ENCODE measurements around the gene NOL9. TPM values are rescaled to one million over a fixed set of nuclear protein-coding genes. Genes with fewer than 3 reads are reported as not detected.
"Not testable (repeated sequence)": the region's sequence is repeated elsewhere in the genome, so short reads cannot be mapped to it uniquely, and the experiment has no call there.

Gene NOL9
- total RNA-seq, 4 donors from 2014 or later, result 16.6 to 25.0 (median 21.1) TPM

DNA sequence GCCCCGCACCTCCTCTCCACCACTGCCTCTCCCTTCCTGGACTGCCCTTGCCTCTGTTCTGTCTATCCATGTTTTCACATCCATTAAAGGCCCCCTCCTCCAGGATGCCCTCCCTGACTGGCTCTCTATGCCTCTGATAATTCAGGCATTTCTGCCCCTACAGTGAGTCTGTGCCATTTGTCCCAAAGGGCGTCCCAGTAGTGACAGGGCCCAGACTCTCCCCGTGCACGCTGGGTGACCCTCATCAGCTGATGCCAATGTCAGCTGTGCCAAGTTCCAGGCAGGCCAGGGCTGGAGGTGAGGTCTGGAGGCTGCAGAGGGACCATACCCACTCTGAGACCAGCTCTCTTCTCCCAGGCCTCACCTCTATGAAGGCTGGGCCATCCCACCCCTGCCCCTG is 59.7 kb downstream of the NOL9 start:
- Histone ChIP-seq H3K4me3 (no peak overlapping the region), H3K36me3 (no peaks in the 10 kb centered on the region), H3K9me3 (no peaks in the 10 kb centered on the region), H3K27me3 (peaks cover 0 to 15% (median 0%) of the 10 kb centered on the region in 4 donors), H3K27ac (replicated peaks in 1 of 4) (no peak overlapping the region), H3K4me1 (peaks cover 47 to 67% (median 63%) of the 10 kb centered on the region in 4 donors)
- no peak for TF ChIP-seq POLR2A (IDR thresholded peaks at IDR 0.05; ENCODE audit: low read depth)
- intact Hi-C loops (cut with DNase I), result loop anchor here (5.0 kb wide), 1 partner anchor 58 kb away; the partner anchor contains the start of gene NOL9
- WGBS, result 72% methylated on average over 4 of the region's 4 CpGs
- no peak for DNase-seq (ENCODE audit: extremely low spot score)

DNA sequence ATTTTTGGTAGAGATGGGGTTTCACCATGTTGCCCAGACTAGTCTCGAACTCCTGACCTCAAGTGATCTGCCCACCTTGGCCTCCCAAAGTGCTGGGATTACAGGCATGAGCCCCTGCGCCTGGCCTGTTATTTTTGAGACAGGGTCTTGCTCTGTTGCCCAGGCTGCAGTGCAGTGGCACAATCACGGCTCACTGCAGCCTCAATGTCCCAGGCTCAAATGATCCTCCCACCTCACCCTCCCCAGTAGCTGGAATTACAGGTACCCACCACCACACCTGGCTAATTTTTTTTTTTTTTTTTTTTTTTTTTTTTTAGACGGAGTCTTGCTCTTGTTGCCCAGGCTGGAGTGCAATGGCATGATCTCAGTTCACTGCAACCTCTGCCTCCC is 60.5 kb downstream of the NOL9 start:
- H3K27ac ChIP-seq (replicated peaks in 1 of 4); H3K4me3 ChIP-seq; H3K9me3 ChIP-seq; DNase-seq (ENCODE audit: extremely low spot score); H3K36me3 ChIP-seq: not testable (repeated sequence)
- 95% methylated on average over 3 of the region's 4 CpGs for WGBS
- Histone ChIP-seq H3K27me3 (peaks cover 0 to 21% (median 0%) of the 10 kb centered on the region in 4 donors), H3K4me1 (peaks cover 55 to 70% (median 67%) of the 10 kb centered on the region in 4 donors)
- intact Hi-C loops (cut with DNase I), result loop anchor here (5.0 kb wide), 1 partner anchor 58 kb away; the partner anchor contains the start of gene NOL9

DNA sequence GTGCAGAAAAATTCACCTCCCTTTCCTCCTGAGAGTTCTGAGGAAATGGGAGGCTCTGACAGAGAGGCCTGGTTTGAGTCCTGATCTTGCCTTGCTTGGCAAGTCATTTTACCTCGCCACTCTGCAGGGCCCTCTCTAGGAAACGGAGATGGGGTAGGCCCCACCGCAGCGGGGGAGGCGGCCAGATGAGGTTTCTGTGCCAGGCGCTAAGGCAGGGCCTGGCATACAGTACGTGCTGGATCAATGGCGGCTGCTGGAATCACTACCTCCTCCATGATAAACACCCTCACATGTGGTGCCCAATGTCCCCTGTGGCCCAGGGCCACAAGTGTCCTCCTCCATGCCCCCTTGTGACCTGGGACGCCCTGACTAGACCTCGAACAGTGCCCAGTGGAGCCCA is 62.3 kb downstream of the NOL9 start:
- no peaks in the 10 kb centered on the region for H3K9me3 ChIP-seq
- 69% methylated on average over 9 of the region's 10 CpGs for WGBS
- intact Hi-C loops (cut with DNase I), result loop anchor here (5.0 kb wide), 1 partner anchor 60 kb away; the partner anchor contains the start of gene NOL9
- H3K4me1 ChIP-seq, result peaks cover 51 to 55% (median 52%) of the 10 kb centered on the region in 4 donors
- TF ChIP-seq, protein P1, sequence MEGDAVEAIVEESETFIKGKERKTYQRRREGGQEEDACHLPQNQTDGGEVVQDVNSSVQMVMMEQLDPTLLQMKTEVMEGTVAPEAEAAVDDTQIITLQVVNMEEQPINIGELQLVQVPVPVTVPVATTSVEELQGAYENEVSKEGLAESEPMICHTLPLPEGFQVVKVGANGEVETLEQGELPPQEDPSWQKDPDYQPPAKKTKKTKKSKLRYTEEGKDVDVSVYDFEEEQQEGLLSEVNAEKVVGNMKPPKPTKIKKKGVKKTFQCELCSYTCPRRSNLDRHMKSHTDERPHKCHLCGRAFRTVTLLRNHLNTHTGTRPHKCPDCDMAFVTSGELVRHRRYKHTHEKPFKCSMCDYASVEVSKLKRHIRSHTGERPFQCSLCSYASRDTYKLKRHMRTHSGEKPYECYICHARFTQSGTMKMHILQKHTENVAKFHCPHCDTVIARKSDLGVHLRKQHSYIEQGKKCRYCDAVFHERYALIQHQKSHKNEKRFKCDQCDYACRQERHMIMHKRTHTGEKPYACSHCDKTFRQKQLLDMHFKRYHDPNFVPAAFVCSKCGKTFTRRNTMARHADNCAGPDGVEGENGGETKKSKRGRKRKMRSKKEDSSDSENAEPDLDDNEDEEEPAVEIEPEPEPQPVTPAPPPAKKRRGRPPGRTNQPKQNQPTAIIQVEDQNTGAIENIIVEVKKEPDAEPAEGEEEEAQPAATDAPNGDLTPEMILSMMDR (IDR thresholded peaks at IDR 0.05), result no peak
- TF ChIP-seq EP300 (IDR thresholded peaks at IDR 0.05), result no peak
- TF ChIP-seq POLR2AphosphoS5 (IDR thresholded peaks at IDR 0.05), result no peak
- no peak for TF ChIP-seq POLR2A (IDR thresholded peaks at IDR 0.05; ENCODE audit: low read depth)
- DNase-seq (ENCODE audit: extremely low spot score), result no peak
- peak overlapping the region in 2 of 4 donors; percentile 28 to 81 for H3K27ac ChIP-seq (replicated peaks in 1 of 4)
- no peak overlapping the region for H3K4me3 ChIP-seq
- H3K27me3 ChIP-seq, result peaks cover 0 to 23% (median 0%) of the 10 kb centered on the region in 4 donors
- H3K36me3 ChIP-seq, result no peaks in the 10 kb centered on the region

DNA sequence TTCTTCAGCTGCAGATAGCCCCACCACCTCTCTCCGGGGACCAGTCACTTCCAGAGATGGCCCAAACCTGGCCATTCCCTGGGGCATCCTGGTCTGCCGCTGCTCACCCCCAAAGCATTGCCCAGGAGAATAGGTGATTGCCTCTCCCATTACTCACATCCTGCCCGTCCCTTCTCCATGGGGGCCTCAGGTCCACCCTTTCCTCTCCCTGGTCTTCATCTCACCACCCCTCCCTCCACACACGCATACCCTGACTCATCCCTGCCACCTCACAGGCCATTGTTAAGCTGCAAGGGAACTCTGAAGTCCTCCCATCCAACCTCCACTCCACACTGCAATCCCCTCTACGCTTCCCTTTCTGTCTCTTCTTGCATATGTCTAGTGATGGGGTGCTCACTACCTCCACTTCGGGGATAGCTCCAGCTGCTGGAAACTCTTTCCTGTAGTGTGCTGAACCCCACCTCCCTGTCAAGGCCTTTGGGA is 62.8 kb downstream of the NOL9 start, which contains the start of gene PLEKHG5:
TSS of gene PLEKHG5 (minus strand) at position 188 of the 483 bp plus-strand sequence. CDS start 14,096 bp downstream, outside the sequence.
- WGBS, result 77% methylated on average over 6 of the region's 6 CpGs
- intact Hi-C loops (cut with DNase I), result loop anchor here (5.0 kb wide), 1 partner anchor 61 kb away; the partner anchor contains the start of gene NOL9

DNA sequence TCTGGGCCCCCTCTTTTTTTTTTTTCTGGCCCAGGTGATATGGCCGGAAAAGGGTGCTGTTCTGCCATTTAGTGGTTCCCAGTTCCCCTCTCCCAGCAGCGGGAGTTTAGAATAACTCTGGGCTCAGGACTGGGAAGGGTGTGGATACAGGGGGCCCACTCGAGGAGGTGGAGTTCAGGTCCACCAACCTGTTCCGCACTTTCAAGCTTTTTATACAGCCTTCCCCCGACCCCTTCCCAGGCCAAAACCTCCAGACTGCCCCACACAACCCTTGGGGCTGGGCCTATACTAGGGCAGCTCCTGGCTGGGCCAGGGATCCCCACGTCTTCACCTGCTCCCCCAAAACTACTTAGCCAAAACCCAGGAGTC is 63.2 kb downstream of the NOL9 start:
- TF ChIP-seq, protein P1 (IDR thresholded peaks at IDR 0.05), result no peak
- TF ChIP-seq POLR2AphosphoS5 (IDR thresholded peaks at IDR 0.05), result no peak
- no peak for TF ChIP-seq EP300 (IDR thresholded peaks at IDR 0.05)
- TF ChIP-seq POLR2A (IDR thresholded peaks at IDR 0.05; ENCODE audit: low read depth), result no peak
- DNase-seq (ENCODE audit: extremely low spot score), result no peak
- Histone ChIP-seq H3K4me3 (peak overlapping the region; percentile 68 to 79 (median 69)), H3K9me3 (no peaks in the 10 kb centered on the region), H3K36me3 (no peaks in the 10 kb centered on the region), H3K4me1 (peaks cover 50 to 59% (median 54%) of the 10 kb centered on the region in 4 donors), H3K27ac (replicated peaks in 1 of 4) (peak overlapping the region; percentile 74 to 81 (median 78)), H3K27me3 (peaks cover 3 to 32% (median 6%) of the 10 kb centered on the region in 4 donors)
- intact Hi-C loops (cut with DNase I), result loop anchor here (5.0 kb wide), 1 partner anchor 61 kb away; the partner anchor contains the start of gene NOL9
- 40% methylated on average over 6 of the region's 6 CpGs for WGBS

More for the DNA sequence above, 62.8 kb downstream of the NOL9 start, which contains the start of gene PLEKHG5:
- Histone ChIP-seq H3K4me1 (peaks cover 50 to 55% (median 54%) of the 10 kb centered on the region in 4 donors), H3K36me3 (no peaks in the 10 kb centered on the region), H3K27me3 (peaks cover 0 to 28% (median 2%) of the 10 kb centered on the region in 4 donors), H3K4me3 (peak within 1 kb of the TSS; percentile 68 to 79 (median 69)), H3K27ac (replicated peaks in 1 of 4) (peak within 1 kb of the TSS; percentile 74 to 81 (median 78)), H3K9me3 (no peaks in the 10 kb centered on the region)
- no peak for DNase-seq (ENCODE audit: extremely low spot score)
- TF ChIP-seq POLR2A (IDR thresholded peaks at IDR 0.05; ENCODE audit: low read depth) (no peak), EP300 (IDR thresholded peaks at IDR 0.05) (no peak), POLR2AphosphoS5 (IDR thresholded peaks at IDR 0.05) (no peak)
- TF ChIP-seq, protein P1 (IDR thresholded peaks at IDR 0.05), result no peak
